Fibroblast of the aortic adventitia (primary cell): Measurements from ENCODE around the gene MTCL3.

Experiments
- DNase-seq: peaks from one replicate; pipeline ENCODE4 v3.0.0-alpha.2; 2010; ENCODE audit warnings: low read depth
- H3K4me3 ChIP-seq: 2 replicates; pipeline ENCODE4 v1.5.1; 2011; ENCODE audit warnings: low read depth, mild to moderate bottlenecking, control low read depth, low read length, moderate library complexity
- CTCF ChIP-seq: IDR thresholded peaks from 2 replicates; pipeline ENCODE4 v1.5.1; 2011; ENCODE audit warnings: mild to moderate bottlenecking, low read length, control low read depth, inconsistent platforms; ENCODE audit not compliant: insufficient read depth

Gene MTCL3

DNA sequence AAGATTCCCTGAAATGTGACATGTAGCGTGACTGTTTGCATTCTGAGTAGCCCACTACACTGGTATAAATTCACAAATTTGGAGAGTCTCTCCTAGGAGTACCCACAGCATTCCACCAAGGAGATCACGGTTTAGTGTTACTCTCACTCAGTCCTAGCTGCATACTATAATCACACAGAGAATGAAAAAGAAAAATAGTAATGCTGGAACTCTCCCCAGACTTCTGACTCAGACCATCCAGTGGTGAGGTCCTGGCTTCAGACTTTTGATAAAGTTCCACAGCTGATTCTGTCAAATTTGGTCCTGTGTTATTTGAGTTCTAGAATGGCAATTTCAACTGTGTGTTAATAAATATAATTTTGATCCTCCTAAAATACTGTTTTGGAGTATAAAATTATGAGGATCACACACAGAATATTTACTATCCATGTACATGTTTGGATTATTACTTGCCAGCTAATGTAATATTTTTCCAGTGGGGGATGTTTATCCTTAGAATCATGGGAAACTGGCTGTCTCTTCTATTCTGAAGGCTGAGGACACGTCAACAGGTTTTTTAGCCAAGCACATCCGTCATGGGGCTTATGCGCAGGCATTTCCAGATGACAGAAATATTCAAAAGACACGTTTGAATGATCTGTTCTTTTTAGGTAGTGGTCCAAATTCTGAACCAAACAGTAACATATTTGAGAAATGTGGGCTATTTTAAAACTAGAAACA lies 54.8 kb downstream of the MTCL3 start:
- TF ChIP-seq CTCF = no peak
- H3K4me3 ChIP-seq = no peak overlapping the region
- DNase-seq = peak; percentile 90

DNA sequence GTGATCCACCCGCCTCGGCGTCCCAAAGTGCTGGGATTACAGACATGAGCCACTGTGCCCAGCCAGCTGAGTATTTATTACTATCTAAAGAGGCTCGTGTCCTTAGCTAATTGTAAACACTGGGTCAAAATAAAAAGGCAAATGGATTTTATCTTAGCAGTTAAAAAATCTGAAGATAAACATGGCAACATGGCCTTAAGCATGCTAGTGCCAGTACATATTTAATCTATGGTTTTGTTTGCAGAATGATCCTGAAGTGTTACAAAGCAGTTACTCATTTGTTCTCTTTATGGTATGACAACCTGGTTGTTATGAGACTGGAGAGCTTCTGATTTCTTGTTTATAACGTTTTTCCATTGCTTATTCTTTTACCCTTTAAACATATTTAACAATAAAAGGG lies 56.1 kb downstream of the MTCL3 start:
- no peak for TF ChIP-seq CTCF
- DNase-seq = no peak
- no peak overlapping the region for H3K4me3 ChIP-seq

- no peak for DNase-seq
- no peak overlapping the region for H3K4me3 ChIP-seq
- no peak for TF ChIP-seq CTCF
Observed at GRCh38 chr6:127462376-127462775, 56.8 kb downstream of the MTCL3 start.

- no peak overlapping the region for H3K4me3 ChIP-seq
- no peak for DNase-seq
- TF ChIP-seq CTCF = no peak
Observed at GRCh38 chr6:127460465-127460864, 58.7 kb downstream of the MTCL3 start.

DNA sequence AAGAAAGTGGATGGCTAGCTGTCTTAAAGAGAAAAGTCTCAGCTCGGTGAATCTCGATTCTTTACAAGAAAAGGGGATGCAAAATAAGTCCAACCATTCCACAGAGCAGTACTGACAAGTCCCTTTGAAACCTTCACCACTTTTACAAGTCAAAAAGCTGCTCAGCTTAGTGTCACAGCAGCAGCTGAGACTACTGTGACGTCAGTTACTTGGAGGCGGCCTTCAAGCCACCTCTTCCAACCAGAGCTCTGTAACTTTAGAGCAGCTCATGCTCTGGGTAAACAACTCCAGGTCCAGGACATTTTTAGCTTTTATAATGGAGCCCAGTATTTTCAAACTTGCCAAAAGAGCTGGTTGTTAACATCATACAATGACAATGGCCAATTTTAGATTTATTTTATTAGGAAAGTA lies 59.9 kb downstream of the MTCL3 start, which contains the start of gene KIAA0408:
KIAA0408 (minus strand) TSS at position 159 of the 411 bp plus-strand sequence. CDS start 5,408 bp downstream, outside the sequence.
- DNase-seq = peak; percentile 77
- H3K4me3 ChIP-seq = peak within 1 kb of the TSS; percentile 36
- no peak for TF ChIP-seq CTCF

- peak; percentile 73 for DNase-seq
Observed at GRCh38 chr6:127458817-127459216, 60.3 kb downstream of the MTCL3 start.

More at GRCh38 chr6:127458817-127459216, 60.3 kb downstream of the MTCL3 start:
- peak overlapping the region; percentile 36 for H3K4me3 ChIP-seq
- no peak for TF ChIP-seq CTCF
